ELR (cell line): ENCODE data around the gene TTC14.
"Not testable (repeated sequence)": the region's sequence is repeated elsewhere in the genome, so short reads cannot be mapped to it uniquely, and the experiment has no call there.

Source experiments
- DNase-seq: peaks from one replicate; pipeline ENCODE4 v3.0.0-alpha.2; 2015; ENCODE audit warnings: low read depth

TTC14 gene, protein sequence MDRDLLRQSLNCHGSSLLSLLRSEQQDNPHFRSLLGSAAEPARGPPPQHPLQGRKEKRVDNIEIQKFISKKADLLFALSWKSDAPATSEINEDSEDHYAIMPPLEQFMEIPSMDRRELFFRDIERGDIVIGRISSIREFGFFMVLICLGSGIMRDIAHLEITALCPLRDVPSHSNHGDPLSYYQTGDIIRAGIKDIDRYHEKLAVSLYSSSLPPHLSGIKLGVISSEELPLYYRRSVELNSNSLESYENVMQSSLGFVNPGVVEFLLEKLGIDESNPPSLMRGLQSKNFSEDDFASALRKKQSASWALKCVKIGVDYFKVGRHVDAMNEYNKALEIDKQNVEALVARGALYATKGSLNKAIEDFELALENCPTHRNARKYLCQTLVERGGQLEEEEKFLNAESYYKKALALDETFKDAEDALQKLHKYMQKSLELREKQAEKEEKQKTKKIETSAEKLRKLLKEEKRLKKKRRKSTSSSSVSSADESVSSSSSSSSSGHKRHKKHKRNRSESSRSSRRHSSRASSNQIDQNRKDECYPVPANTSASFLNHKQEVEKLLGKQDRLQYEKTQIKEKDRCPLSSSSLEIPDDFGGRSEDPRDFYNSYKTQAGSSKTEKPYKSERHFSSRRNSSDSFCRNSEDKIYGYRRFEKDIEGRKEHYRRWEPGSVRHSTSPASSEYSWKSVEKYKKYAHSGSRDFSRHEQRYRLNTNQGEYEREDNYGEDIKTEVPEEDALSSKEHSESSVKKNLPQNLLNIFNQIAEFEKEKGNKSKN

DNA sequence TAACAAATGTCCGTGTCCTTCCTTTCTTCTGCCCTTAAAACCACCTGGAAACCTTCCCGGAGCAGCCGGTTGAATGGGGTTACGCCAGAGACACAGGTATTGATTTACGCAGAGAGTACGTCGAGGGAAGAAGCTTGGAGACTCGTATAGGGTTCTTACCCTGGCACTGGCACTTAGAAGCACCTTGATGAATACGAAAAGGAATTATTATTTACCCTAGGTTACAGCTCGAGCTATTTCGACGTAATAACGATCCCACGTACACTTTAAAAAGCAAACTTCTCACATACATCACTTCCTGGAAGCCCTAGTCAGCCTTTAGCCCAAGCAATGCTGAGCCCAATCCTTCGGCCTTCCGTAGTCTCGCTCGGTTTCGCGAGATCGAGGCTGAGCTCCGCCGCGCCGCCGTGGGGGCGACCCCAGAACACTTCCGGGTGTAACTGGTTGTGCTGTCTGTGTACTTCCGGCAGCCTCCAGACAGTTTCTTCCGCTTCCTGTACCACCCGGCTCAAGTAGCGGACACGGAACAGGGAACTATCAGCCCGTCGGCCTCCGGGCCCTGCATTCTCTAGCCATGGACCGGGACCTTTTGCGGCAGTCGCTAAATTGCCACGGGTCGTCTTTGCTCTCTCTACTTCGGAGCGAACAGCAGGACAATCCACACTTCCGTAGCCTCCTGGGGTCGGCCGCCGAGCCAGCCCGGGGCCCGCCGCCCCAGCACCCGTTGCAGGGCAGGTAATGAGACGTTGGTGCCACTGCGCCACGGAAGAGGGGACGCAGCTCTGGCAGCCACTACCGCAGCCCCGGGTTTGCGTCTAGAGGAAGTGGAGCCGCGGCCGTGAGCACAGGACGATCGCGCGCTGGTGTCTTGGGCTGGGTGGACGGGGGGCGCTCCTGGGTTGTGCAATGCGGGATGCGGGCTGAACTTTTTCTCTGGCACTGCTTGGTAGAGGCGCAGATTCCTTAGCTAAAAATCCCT is at the start of gene TTC14:
Gene TTC14 (plus strand): TSS at position 476 of the 979 bp plus-strand sequence. CDS start 99 bp downstream, at position 575.
- DNase-seq: peak; percentile 92

DNA sequence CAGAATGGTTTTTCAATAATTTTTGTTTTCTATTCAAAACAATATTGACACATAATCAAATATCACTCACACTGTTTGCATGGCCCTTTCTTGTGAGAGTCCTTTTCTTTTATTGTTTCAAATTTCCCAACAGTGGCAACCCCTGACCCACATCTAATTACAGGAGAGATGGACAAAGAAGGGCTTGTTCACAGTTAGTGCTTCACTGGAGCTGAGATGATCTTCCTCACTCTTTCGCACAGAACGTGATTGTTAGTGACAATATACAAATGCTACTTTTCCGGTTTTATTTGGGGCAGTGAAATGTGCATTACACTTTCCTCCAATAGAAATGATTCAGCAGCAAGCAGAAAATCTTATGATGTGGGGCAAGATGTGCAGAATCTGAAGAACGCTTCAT is 38.6 kb upstream of the TTC14 start:
- DNase-seq: no peak

DNA sequence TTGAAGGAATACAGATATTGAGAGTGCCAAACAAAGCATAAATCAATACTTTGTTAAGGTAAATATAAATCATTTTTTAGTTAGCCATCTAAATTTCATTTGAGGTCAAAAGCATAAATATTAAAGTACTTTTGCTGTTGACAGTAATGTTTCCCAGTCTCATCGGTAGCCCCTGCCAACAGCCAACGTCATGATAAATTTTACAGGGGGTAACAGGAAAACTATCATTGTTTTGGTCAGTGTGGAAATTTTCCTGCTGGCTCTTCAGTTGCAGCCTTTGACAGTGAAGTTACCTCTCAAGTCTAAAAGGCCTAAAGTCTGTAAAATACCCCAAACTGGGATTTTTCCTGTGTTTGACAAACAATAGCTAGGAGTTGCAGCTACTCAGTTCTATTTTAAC is 37.3 kb upstream of the TTC14 start:
- DNase-seq: no peak

DNA sequence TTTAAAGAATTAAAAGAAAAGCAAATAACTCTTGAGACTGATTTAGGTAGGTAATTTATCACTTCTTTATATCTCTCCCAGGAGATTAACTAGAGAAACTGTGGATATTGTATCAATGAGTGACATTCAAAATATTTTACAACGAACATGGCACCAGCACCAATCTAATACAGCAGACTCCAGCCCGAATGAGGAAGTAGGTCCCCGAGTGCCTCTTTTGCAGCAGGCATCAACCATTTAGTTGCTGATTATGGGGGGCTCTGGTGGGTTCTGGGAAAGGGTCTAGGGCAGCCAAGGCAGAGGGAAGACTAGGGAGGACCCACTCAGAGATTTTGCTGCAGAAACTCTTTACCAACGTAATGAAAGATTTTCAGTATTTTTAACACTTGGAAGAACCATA is 31.7 kb upstream of the TTC14 start:
- DNase-seq: no peak

DNA sequence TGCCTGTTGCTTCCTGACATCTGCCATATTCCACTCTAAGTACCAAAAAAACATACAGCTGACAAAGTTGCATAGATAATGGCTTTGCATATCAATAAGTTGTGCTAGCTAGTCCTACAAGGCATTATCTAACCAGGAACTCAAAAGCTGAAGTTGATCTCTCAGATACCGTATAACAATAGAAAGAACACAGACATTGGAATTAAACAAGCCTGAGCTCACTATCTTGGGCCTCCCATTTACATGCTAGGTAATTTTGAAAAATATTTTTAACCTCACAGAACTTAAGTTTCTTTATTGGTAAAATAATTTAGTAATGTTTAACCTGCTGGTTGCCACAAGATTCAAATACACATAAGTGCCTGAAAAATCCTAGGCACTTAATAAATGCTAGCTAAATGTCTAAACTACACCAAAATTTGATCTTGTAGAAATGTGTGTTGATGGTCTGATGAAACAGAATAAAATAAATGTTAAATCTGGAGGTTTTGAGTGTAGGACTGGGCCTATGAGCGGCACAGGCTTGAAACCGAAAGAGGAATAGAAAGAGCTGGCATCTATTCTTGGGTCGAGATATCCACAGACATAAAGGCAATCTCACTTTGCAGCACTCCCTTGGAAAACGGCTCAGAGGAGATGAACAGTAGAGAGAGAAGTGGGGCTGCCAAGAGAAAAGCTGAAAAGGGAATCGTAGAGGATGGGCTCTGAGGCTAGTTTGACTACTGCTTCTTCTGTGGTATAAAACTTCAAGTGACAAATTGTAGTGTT is 29.9 kb upstream of the TTC14 start:
- DNase-seq: no peak

DNA sequence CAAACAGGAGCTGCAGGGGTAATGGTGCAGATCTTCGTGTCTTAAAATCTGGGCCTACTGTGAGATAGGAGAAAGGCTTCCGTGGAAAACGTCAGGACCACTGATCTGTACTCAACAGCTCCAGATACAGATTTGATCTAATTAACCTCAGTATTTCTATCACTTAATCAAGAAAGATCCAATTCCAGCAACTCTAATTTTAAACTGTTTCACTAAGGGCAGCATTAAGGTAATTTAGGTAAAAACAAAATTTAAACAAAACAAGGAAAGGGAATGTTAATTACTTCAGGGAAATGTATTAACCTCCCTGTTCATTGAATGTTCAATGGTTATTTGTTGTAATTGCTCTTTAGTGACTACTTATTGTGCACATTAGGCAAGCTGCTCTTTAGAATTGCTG is 26.4 kb upstream of the TTC14 start:
- no peak for DNase-seq

DNA sequence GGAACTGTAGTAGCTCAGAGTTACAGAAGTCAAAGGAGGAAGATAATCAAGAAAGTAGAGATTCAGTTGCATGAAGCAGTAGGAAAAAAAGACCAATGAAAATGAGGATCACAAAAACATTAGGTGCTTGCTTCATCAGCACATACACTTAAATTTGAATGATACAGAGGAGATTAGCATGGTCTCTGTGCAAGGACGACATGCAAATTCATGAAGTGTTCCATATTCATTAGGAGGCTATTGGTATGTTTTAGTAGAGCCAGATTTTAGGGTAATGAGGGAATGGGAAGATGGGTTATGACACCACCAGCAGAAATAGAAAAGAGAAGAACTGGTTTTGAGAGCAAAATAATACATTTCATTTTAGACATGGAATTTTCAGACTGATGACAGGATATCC is 21.0 kb upstream of the TTC14 start:
- DNase-seq: no peak

DNA sequence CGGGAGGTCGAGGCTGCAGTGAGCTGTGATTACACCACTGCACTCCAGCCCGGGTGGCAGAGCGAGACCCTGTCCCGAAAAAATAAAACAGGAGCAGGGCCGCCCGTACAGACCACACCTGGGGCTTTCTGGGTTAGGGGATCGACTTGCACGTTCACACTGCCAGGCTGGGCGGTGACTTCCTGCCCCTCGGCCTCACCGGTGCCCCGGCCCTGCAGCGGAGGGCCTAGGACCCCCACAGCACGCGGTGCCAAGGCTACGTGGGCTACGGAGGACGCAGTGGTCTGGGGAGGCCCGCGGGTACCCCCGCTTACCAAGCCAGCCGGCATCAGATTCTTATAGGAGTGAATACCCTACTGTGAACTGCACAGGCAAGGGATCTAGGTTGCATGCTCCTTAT is 11.6 kb upstream of the TTC14 start:
- no peak for DNase-seq

DNA sequence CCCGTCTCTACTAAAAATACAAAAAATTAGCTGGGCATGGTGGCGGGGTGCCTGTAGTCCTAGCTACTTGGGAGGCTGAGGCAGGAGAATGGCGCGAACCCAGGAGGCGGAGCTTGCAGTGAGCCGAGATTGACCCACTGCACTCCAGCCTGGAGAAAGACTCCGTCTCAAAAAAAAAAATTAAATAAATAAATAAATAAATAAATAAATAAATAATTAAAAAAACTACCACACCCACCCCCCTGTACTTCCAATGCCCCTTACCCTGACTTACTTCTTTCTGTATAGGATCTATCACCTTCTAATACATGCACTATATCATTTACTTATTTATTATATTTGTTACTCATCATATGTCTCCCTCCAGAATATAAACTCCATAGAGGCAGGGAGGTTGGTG is 8.3 kb upstream of the TTC14 start:
- not testable (repeated sequence) for DNase-seq

DNA sequence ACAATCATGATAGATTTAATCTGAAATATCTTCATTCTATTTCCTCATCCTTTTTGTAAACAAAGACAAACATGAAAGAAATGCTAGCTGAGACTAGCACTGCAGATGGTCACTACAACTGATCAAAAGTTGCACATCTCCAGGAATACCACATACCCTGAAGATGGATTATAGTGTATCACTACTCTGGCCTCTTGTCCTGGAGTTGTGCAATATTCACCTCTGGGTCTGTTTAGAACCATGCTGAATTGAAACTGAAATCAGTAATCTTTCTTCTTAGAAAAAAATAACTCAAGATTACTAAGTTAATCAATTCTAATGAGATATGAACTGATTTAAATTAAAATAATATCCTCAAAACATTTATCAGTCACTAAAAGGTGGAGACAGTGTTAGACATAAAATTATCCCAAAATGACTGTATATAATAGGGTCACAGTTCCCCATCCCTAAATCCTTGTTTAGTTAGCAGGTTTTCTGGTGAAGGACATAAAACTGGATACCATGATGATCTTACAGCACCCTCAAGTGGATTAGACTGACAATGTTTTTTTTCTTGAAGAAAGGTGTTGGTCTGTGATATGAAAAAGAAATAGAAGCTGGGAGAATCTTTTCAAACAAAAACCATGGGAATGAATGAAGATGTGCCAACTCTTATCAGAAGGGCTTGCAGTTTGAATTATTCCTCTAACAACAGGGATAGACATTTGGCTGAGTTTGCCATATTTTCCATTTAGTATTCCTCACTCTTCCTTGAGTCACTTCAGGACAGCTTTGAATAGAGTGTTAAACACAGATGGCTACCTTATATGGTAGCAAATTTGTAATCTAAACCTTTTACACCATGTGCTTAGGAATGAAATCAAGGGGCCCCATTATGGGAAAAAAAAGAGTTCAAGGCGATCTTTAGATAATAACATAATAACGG is 7.1 kb upstream of the TTC14 start:
- DNase-seq: peak; percentile 74

DNA sequence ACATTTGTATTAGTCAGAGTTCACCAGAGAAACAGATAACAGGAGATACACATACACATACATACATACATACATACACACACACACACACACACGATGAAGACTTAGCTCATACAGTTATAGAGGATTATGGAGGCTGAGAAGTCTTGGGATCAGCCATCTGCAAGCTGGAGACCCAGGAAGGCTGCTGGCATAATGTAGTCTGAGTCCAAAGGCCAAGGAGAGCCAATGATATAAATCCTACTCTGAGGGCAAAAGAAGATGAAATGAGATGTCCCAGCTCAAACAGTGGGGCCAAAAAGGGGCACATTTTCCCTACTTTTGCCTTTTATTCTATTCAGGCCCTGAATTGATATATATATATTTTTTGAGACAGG is 6.4 kb upstream of the TTC14 start:
- no peak for DNase-seq

DNA sequence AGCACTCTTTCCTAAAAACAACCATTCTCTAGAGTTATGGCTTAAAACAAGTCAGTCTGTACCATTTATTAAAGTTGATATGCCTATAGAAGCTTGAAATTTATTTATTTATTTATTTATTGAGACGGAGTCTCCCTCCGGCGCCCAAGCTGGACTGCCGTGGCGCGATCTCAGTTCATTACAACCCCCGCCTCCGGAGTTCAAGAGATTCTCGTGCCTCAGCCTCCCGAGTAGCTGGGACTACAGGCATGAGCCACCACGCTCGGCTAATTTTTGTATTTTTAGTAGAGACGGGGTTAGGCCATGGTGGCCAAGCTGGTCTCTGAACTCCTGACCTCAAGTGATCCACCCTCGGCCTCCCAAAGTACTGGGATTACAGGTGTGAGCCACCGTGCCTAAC is 1.5 kb upstream of the TTC14 start:
- no peak for DNase-seq

DNA sequence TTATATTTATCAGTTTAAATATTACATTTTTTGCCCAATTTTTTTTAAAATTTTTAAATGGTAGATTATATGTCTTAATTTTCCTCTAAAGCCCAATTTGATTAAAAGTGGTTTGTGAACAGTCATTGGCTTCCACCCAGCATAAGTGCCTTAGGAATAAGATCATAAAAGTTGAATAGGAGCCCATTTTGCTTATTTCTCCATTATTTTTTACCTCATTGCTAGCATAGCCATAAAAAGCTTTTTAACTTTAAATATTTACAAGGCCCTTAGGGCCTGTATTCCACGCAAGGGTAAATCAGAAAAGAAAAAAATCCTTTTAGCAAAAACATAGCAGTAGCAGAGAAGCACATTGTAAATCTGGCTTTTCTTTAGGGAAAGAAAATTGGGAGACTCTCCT is 9.0 kb downstream of the TTC14 start:
- DNase-seq: no peak

DNA sequence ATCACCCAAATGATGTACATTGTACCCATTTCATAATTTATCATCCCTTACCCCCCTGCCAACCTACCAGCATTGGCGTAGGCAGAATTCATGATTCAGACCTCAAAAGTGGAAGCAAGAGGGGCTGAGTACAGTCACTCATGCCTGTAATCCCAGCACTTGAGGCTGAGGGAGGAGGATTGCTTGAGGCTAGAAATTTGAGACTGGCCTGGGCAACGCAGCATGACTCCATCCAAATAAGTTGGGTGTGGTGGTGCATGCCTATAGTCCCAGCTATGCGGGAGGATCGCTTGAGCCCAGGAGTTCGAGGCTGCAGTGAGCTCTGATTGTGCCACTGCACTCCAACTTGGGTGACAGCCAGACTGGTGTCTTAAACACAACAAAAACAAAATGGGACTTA is 10.4 kb downstream of the TTC14 start:
- DNase-seq: peak; percentile 19

DNA sequence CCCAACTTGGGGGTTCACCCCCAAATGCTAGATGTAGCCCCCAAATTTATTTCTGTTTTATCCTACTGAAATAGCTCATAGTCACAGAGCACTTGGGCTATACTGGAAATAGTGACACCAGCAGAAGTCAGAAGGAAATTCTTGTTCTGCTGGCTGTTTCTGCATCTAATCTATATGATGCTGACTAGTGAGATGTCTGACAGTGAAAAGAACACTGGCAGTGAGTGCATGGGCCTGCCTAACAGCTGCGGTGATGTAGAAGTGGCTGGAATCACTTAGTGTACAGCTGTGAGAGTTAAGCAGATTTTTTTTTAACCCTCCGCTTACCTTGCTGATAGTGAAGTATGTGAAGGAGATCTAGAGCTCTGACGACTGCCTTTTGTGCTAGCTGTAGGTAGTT is 14.0 kb downstream of the TTC14 start:
- DNase-seq: no peak

DNA sequence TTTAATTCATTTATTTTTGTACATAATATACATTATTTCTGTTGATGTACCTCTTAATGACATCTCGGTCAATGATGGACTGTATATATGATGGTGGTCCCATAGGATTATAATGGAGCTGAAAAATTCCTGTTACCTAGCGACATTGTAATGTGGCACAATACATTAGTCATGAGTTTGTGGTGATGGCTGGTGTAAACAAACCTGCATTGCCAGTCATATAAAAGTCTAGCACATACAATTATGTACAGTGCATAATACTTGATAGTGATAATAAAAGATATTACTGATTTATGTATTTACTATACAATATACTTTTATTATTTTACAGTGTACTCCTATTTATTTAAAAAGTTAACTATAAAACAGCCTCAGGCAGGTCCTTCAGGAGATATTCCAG is 15.1 kb downstream of the TTC14 start:
- peak; percentile 64 for DNase-seq

DNA sequence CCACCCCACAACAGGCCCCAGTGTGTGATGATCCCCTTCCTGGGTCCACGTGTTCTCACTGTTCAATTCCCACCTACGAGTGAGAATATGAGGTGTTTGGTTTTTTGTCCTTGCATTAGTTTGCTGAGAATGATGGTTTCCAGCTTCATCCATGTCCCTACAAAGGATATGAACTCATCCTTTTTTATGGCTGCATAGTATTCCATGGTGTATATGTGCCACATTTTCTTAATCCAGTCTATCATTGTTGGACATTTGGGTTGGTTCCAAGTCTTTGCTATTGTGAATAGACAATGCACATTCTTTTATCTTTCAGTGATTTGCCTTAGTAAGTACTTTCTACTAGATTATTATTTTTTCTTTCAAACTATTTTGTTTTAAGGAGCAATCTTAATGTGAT is 16.6 kb downstream of the TTC14 start:
- not testable (repeated sequence) for DNase-seq

DNA sequence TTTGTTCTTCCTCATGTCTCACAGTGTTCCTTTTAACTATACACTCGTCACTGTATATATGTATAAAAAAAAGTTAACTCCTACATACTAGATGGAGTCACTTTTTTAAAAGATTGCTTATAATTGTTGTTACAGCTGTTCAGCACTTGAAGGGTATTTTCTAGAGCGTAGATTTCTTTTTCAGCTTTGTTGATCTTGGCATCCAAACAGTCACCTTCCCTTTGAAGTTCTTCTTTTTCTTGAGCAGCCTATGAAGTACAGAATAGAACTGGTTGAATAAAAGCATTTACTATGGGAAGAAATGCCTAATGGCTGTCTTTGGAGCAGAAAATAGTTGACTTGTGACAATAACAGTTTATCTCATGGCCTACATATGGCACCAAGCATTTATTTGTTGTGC is 17.8 kb downstream of the TTC14 start:
- DNase-seq: no peak

DNA sequence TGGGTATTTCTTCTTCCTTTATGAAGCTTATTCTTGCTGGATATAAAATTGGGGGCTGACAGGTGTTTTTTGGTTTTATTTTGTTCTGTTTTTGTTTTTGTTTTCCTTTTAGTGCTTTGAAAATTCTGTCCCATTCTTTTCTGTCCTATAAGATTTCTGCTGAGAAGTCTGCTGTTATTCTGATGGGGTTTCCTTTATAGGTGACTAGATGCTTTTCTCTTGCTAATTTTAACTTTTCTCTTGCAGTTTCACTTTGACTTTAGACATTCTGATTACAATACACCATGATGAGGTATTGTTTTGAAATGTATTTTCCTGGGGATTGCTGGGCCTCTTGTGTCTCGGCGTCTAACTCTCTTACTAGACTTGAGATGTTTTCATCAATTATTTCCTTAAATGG is 22.8 kb downstream of the TTC14 start:
- DNase-seq: no peak

DNA sequence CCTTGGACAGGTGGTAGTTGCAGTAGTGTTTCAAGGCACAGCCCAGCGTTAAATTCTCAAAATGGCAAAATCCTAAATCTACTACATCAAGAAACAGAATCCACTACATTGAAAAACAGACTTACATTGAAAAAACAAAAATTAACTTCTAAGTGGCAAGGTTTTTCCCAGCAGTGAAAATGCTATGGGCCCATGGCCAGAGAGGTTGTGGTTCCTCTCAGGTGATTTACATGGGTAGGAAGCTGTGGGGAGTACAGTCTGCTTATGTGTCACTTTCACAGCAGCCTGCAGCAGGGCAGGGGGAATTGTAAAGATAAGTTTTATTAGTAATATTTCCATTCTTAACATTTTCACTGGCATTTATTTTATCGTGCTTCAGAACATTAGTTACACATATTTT is 24.9 kb downstream of the TTC14 start:
- DNase-seq: no peak
